OCI-LY3 (cell line): ENCODE measurements around the gene LRRFIP2.

Source experiments
- EZH2phosphoT487 ChIP-seq: fragments of 200-600 bp; shearing (Covaris generic); IDR thresholded peaks from 2 replicates; pipeline ENCODE4 v1.6.1; 2018; ENCODE audit warnings: antibody characterized with exemption, mixed run types, low read depth
- TF ChIP-seq, protein P1 (sequence below): fragments of 200-600, 300-600 bp; sonication (generic); IDR thresholded peaks from 2 replicates; pipeline ENCODE4 v1.5.1; 2014; ENCODE audit warnings: antibody characterized with exemption, low read length, low read depth

GRCh38 chr3:37075955-37076354, 98.4 kb downstream of the LRRFIP2 start:
- TF ChIP-seq, protein P1, sequence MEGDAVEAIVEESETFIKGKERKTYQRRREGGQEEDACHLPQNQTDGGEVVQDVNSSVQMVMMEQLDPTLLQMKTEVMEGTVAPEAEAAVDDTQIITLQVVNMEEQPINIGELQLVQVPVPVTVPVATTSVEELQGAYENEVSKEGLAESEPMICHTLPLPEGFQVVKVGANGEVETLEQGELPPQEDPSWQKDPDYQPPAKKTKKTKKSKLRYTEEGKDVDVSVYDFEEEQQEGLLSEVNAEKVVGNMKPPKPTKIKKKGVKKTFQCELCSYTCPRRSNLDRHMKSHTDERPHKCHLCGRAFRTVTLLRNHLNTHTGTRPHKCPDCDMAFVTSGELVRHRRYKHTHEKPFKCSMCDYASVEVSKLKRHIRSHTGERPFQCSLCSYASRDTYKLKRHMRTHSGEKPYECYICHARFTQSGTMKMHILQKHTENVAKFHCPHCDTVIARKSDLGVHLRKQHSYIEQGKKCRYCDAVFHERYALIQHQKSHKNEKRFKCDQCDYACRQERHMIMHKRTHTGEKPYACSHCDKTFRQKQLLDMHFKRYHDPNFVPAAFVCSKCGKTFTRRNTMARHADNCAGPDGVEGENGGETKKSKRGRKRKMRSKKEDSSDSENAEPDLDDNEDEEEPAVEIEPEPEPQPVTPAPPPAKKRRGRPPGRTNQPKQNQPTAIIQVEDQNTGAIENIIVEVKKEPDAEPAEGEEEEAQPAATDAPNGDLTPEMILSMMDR: no peak
- no peak for TF ChIP-seq EZH2phosphoT487
